ENCODE data around the gene DLG2.

The DLG2 gene

DNA sequence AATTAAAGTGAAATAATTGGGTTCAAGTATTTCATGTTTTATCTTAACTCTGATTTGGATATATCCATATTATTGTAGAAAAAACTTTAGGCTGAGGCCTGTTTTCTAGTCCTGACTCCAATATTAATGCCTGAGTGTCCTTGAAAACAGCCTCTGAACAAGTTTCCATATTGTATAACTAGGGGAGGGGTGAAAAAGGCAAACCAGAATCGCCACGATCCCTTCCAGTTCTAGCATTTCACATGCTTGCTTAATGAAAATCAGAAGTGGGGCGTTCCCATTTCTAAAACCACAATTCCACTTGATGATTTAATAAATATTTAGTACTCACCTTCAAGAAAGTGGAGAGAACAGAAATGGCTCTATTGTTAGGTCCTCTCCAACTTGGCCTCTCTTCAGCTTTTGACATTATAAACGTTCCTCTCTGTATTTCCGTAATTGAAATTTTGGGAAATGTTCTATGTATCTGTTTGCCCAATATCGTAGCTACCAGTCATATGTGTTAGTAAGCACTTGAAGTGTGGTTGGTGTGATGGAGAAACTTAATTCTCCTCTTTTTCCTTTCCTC lies 1779.6 kb downstream of the DLG2 start:
- in situ Hi-C loops (cut with MboI; ENCODE audit: low sequenced_read_pairs) = no loop called here

DNA sequence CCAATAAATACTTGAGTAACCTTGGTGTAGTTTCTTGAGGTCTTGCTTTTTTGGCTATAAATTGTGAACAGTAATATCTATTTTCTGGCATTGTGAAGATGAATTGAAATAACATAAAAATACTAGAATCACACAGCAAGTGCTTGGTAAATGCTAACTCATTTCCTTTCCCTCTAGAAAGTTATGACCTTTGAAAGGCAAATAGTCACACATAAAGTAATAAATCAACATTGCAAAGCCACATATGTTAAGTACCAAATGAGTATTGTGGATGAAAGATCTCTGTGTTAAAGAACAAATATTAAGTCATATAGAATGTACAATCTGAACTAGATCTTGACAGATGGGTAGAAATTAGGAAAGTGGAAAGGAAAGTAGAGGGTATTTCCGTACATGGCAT lies 1781.3 kb downstream of the DLG2 start:
- in situ Hi-C loops (cut with MboI; ENCODE audit: low sequenced_read_pairs) = no loop called here

DNA sequence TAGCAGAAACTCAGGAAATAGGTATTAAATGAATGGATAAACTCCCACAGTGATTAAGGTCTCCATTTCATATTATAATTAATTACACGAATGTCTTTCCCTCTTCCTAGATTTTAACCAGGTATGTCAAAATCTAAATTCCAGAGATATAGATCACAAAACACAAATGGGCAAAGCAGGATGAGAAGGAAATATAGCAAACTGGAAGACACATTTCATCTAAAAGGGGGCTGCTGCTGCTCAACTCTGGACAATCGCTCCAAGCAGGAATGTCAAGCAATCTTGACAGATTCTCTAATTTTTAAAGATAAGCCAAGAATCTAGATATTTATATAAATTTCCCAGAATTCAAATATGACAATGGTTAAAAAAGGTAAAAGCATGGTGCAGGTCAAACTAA lies 1786.8 kb downstream of the DLG2 start:
- in situ Hi-C loops (cut with MboI; ENCODE audit: low sequenced_read_pairs) = no loop called here

DNA sequence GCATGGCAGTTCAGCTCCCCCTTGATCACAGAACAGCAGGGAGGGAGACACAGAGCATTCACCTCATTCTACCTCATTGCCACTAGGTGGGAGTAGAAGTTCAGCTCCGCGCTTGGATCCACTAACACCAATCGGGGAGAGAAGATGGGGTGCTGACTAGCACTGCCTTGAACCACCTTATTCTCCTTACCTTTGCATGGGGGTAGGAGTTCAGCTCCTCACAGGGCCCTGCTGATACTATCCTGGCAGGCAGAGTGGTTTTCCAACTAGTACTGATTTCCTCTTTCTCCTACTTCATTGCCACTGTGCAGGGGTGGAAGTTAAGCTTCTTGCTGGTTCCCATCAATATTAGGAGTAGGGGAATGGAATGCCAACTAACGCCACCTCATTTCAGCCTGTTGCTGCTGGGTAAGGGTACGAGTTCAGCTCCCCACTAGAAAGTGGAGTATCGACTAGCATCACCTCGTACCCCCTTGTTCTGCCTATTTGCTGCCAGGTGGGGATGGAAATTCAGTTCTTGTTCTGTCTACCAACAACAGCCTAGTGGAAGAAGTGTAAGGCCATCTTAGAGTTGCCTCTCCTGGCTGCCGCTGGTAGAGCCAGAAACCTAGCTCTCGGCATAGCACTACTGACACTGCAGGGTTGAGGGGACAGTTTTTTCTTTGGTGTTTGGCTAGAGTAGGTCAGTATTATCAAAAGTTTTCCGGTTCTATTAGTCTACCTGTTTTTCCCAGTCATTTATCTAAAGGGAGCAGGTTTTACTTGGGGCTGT lies 1790.1 kb downstream of the DLG2 start:
- in situ Hi-C loops (cut with MboI; ENCODE audit: low sequenced_read_pairs) = no loop called here

DNA sequence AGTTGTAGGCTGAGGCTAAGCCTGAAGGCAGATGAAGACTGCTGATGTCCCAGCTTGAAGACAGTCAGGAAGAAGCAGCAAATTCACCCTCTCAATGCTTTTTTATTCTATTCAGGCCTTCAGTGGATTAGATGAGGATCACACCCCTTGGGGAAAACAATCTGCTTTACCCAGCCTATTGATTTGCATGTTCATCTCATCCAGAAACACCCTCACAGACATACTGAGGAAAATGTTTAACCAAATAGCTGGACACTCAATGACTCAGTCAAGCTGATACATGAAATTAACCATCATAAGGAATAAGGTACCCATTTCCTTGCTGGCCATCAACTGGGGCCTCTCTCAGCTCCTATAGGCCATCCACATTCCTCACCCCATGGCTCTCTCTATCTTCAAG lies 1791.1 kb downstream of the DLG2 start:
- in situ Hi-C loops (cut with MboI; ENCODE audit: low sequenced_read_pairs) = no loop called here

DNA sequence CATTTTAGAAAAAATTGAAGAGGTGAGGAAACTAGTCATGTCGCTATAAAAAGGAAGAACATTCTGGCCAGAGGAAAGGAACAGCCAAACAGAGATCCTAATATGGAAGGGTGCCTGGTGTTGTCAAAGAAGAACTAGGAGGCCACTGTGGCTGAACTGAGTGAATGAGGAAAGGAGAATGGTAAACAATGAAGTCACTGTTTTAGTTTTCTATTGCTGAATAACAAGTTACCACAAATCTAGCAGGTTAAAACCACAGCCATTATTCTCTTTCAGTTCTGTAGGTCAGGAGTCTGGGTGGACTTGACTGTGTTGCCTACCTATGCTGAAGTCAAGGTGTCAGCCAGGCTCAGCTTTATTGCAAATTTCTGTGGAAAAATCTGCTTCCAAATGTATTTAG lies 1791.7 kb downstream of the DLG2 start:
- in situ Hi-C loops (cut with MboI; ENCODE audit: low sequenced_read_pairs) = no loop called here

DNA sequence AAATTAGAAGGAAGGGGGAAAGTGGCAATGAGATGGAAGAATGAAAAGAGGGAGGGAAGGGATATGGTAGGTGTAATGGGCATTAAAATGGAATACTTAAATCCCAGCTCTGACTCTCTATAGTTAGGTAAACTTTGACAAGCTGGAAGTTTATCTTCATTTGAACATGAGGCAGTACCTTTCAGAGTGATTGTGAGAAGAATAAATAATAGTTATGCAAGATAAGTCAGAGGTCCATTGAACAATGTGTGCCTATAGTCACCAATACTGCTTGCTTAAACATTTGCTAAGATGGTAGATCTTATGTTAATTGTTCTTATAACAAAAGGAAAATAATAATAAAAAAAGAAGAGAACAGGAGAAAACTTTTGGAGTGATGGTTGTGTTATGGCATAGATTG lies 1795.2 kb downstream of the DLG2 start:
- in situ Hi-C loops (cut with MboI; ENCODE audit: low sequenced_read_pairs) = no loop called here

DNA sequence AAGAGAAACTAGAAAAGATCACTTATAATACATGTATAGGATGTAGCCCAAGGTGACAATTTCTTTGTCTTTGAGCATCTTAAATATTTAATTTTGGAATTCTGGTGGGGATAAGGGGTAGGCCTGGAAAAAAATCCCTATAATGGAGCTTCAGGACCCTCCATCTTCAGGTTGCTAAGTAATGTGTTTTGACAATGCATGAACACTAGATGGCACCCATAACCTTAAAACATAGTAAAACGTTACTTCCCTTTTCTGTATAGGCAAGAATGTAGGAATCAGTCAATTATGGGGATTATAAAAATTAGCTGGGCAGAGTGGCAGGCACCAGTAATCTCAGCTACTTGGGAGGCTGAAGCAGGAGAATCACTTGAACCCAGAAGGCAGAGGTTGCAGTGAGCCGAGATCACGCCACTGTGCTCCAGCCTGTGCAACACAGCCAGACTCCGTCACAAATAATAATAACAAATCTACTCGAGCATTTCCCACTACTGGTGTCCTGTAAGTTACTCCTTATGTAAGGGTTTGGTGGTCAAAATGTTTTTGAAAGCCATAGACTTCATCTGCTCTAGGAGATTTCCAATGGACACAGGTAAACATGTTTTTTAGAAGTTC lies 1799.1 kb downstream of the DLG2 start:
- in situ Hi-C loops (cut with MboI; ENCODE audit: low sequenced_read_pairs) = no loop called here

DNA sequence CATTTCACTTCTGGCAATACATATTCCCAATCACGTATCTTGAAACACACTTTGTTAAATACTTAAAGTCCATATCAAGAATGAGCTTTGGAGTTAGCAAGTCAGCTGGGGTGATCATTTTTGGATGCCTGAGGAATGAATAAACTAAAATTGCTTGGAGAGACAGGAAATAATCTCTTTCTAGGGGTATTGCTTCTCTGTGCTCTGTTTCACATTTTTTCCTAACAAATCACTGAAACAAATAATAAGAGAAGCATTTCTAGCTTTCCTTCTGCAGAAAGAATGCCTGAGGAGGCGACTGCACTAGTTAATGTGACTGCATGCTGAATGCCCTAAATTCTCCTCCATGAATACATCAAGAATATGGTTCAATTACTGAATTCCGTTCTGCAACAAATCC lies 1799.6 kb downstream of the DLG2 start:
- in situ Hi-C loops (cut with MboI; ENCODE audit: low sequenced_read_pairs) = no loop called here

DNA sequence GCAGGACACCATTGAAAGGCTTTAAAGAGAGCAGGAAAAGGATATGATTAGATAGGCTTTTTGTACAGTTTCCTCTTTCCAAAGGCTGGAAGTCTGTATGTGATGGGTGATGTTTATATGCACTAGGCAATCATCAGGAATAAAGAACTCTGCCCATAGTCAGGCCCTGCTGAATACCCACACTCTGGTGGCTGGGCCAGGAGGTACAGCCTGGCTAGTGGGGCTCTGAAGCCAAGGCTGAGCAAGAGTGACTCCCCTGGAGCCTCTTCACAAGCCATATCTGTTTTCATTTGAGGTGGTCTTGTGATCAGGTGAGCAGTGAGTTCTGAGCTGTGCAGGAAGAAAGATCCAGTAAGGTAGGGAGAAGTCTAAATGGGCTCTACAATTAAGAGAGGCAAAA lies 1801.1 kb downstream of the DLG2 start:
- in situ Hi-C loops (cut with MboI; ENCODE audit: low sequenced_read_pairs) = no loop called here

DNA sequence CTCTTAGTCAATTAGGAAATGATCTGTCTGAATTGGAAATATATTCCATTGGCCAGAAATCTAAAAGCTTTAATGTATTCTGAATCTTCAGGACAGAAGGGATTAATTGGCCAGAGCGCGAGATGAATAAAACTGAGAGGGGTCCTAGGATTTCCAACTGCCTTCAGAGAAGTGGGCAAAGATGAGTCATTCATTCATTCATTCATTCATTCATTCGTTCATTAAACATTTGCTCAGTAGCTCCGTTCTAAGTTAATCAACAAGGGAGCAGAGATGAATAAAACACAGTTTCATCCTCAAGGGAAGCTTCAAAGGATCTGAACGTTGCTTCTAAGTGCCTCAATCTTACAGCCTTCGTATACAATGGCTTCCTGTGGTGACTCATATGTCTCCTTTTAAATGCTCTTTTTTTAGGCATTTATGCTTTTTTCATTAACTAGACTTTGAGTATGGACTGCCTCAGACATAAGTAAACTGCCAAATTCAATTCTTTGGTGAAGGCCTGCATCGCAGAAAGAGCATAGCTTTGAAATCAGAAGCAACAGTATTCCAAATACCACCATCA lies 1803.6 kb downstream of the DLG2 start:
- in situ Hi-C loops (cut with MboI; ENCODE audit: low sequenced_read_pairs) = no loop called here

DNA sequence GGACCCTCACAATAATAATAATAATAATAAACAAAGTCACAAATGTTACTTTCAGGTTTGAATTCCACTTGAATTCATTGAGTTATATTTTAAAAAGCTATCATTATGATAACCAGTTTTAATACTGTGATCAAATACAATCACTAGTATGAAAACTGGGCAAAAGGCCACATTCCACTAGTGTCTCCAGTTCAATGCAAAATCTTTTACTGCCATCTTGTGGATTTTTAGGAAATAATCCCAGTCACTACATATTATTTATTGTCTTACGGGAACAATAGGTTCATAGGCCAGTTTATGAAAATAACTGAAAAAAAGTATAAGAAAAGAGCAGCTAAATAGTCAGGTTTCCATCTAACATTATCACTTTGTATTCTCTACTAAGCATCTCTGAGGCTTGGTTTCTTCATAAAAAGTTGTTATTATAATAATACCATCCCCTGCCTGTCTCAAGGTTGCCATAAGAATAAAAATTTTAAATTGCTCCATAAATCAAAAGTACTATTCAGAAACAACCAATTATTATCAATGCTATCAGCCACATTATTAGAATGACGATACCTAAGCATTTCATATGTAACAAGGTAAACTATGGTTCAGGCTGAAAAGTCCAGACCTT lies 1807.1 kb downstream of the DLG2 start:
- in situ Hi-C loops (cut with MboI; ENCODE audit: low sequenced_read_pairs) = no loop called here

DNA sequence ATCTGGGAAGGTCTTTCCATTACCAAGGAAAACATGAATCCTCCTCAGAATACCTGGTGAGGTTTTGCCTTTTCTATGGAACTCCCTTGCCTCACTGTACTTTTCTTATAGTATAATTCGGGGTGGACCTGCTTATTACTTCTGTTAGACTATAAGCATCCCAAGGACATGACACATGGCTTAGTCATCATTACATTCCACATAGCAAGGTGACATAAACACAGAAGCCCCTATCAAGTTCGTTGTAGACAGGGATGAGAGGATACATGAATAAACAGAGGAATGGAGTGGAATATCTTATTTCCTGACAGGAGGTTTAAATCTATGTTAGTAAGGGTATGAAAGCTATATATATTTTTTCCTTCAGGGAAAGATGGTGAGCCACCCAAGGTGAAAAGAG lies 1808.8 kb downstream of the DLG2 start:
- in situ Hi-C loops (cut with MboI; ENCODE audit: low sequenced_read_pairs) = no loop called here

DNA sequence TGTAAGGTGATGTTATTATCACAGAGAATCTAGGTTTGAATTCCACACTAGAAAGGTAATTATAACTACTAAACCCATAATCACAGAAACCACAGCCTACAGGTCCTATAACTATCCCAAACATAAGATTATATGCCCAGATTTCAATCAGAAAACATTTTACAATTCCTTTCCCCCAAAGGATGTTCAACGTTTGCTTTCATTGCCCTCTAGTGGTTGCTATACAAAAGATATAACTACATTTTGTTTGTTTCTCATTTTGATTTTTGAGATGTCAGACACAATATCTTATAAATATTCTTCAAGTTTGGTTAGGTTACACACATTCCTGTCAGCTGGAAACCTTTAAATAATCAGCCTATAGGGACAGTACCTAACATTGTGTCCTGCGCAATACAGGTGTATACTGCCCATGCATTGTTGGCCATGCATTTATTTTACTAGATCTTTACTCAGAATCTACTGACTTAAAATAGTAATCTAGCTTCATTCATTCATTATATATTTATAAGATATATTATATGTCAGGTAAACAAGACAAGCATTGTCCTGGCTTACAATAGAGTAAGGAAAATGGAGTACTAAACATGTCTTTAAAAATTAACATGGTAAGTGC lies 1810.5 kb downstream of the DLG2 start:
- in situ Hi-C loops (cut with MboI; ENCODE audit: low sequenced_read_pairs) = no loop called here

DNA sequence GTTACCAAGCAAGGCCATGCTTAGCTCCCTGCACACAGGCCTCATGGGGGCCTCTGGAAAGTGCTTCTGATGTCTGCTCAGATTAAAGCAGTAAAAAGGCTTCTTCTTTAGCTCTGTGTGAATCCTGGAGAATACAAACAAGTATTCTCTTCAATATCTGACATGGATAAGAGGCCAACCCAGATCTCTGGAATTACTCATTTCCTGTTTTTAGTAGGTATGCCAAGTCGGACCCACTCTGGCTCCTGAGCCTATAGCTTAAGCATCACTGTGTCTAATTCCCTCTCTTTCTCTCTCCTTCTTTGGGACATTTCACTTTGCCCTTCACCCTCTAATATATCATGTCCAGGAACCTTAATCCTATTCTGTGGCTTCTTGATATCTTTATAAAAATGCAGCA lies 1811.4 kb downstream of the DLG2 start:
- in situ Hi-C loops (cut with MboI; ENCODE audit: low sequenced_read_pairs) = no loop called here

DNA sequence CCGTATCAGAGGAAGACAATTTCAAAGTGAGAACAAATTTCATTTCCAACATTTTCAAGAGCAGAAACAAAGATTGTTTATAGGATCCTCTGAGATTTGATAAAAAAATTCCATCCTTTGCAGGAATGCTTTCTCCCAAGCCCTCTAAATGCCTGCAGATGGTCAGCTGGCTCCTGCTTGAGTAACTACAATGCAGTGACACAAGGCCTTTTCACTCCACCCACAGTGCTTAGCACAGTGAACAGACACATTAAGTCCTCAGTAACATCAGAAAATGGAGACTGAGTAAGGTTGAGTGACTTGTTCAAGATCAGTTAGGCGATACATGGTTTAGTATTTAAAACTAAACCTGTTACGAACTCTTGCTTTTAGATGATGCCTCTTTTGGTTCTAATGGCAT lies 1813.8 kb downstream of the DLG2 start:
- in situ Hi-C loops (cut with MboI; ENCODE audit: low sequenced_read_pairs) = no loop called here

DNA sequence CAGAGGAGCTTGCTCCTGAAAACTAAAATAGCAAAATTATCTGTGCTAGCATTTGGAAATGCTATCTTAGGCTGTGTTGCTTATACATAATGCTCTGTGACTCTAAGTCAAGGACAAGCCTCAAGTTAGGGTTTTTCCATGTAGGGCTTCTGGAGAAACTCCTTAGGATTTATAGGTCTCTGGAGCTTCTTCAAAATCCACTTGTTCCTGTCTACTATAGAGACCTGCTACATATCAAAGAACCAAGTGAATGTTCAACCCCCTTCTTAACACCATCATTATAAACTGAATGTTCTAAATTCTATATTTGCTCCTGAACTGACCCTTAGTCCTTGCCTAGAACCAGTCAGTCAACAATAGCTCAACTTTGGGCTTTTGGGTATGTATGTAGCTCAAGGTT lies 1817.9 kb downstream of the DLG2 start:
- in situ Hi-C loops (cut with MboI; ENCODE audit: low sequenced_read_pairs) = no loop called here

DNA sequence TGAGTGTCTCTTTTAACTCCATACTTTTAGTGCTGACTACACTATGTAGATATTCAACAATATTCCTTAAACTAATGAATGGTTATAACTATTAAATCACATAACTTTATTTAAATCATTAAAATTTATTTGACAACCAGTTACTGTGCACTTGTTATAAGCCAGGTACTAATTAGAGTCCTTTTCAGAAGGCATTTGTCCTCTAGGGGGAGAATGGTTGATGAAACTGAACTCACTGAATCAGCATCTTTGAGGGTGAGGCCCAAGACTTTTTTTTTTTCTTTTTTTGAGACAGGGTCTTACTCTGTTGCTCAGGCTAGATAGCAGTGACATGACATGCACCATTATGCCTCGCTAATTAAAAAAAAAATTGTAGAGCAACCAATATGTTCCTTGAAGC lies 1825.3 kb downstream of the DLG2 start:
- in situ Hi-C loops (cut with MboI; ENCODE audit: low sequenced_read_pairs) = no loop called here

DNA sequence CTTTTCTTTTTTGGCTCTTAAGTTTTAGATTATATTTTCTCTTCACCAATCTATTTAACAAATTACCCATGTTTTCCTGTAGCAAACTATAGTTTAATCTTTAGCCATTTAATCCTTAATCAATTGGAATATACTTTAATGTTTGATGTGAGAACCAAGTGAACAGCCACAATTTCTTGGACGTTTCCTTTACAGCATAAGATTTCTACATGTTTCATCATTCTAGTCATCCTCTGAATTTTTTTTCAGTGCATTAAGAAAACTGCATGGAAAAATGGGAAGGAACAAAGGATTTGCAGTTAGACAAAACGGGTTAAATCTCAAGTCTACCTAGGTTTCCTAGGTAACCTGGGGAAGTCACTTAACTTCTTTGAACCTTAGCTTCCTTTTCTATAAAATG lies 1833.8 kb downstream of the DLG2 start:
- in situ Hi-C loops (cut with MboI; ENCODE audit: low sequenced_read_pairs) = no loop called here

DNA sequence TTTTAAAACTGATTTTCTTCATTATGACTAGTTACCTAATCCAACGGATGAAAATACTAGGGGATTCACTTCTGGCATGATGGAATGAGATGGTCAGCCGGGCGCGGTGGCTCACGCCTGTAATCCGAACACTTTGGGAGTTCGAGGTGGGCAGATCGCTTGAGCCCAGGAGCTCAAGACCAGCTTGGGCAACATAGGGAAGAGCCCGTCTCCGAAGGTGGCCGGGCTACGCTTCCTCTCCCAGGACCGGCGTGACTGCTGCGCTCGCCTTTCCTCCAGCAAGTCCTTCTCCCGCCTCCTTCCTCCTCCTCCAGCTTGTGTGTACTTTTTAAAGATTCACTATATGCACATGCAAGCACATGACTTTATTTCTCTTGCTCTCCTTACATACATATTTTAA lies 1835.6 kb downstream of the DLG2 start:
- in situ Hi-C loops (cut with MboI; ENCODE audit: low sequenced_read_pairs) = no loop called here

DNA sequence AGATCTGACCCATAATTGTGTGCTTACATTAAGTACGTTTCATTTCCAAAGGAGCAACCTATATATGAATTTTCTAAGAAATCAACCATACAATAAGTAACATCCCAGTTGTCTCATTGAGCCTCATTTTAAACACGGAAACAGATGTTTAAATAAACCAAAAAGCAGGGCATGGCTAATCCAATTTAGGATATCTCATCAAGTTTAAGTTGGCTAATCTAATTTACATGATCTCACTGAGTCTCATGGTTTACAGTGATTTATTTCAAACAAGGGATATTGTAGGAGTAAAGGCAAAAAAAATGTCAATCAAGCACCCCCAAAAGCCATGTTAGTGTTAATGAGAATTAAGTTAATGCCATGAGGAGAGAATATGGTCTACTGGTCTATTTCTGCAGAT lies 1841.2 kb downstream of the DLG2 start:
- in situ Hi-C loops (cut with MboI; ENCODE audit: low sequenced_read_pairs) = no loop called here

All from HL-60/S4 treated with phorbol 12-myristate 13-acetate at 8.2 ng/mL for 4 days and 3 days (cell line).